BLaER1 treated with 17β-estradiol and CSF1 and Interleukin-3, amounts not matched to agents 10 nM and 100 nM (cell line): ENCODE results near the gene ZFYVE1.

Source experiments
- H3K27ac ChIP-seq, 11 experiments: shearing (Covaris generic); formaldehyde crosslinking; 2 replicates each; pipeline ENCODE4 v1.8.1; 2022
- H3K27me3 ChIP-seq, 11 experiments: shearing (Covaris generic); formaldehyde crosslinking; 2 replicates each; pipeline ENCODE4 v1.8.1; 2022
- H3K36me3 ChIP-seq, 11 experiments: shearing (Covaris generic); formaldehyde crosslinking; 2 replicates each; pipeline ENCODE4 v1.8.1; 2022
- H3K4me1 ChIP-seq, 10 experiments: shearing (Covaris generic); formaldehyde crosslinking; 2 replicates each; pipeline ENCODE4 v1.8.1; 2022
- H3K4me2 ChIP-seq, 11 experiments: shearing (Covaris generic); formaldehyde crosslinking; 2 replicates each; pipeline ENCODE4 v1.8.1; 2022
- H3K4me3 ChIP-seq, 10 experiments: shearing (Covaris generic); formaldehyde crosslinking; 2 replicates each; pipeline ENCODE4 v1.8.1; 2022
- H3K9ac ChIP-seq, 11 experiments: shearing (Covaris generic); formaldehyde crosslinking; 2 replicates each; pipeline ENCODE4 v1.8.1; 2022
- H3K9me3 ChIP-seq, 11 experiments: shearing (Covaris generic); formaldehyde crosslinking; replicated peaks in 1 of 11; 2 replicates each; pipeline ENCODE4 v1.8.1; 2022
- H4K20me1 ChIP-seq, 11 experiments: shearing (Covaris generic); formaldehyde crosslinking; 2 replicates each; pipeline ENCODE4 v1.8.1; 2022
- Cebpa-rat ChIP-seq, 11 experiments: shearing (Covaris generic); IDR thresholded peaks; 2 replicates each; pipeline ENCODE4 v1.8.1; 2022

Gene ZFYVE1

GRCh38 chr14:72943876-72944430 lies 83.0 kb downstream of the ZFYVE1 start:
- H3K36me3 ChIP-seq: peaks cover 74 to 100% (median 89%) of the 10 kb centered on the region in 11 experiments
- TF ChIP-seq Cebpa-rat (IDR thresholded peaks at IDR 0.05): no peak
- no peak overlapping the region for H3K27ac ChIP-seq
- H3K9me3 ChIP-seq: no peaks in the 10 kb centered on the region
- peaks cover 0 to 17% (median 8%) of the 10 kb centered on the region in 10 experiments; a peak in 10 of 20 replicates for H3K4me1 ChIP-seq
- H3K4me3 ChIP-seq: no peak overlapping the region
- H3K4me2 ChIP-seq: peak overlapping the region in 4 of 11 experiments; percentile 3 to 19 (median 12); a peak in 2 of 22 replicates
- peaks cover 0 to 43% (median 7%) of the 10 kb centered on the region in 11 experiments; a peak in 6 of 22 replicates for H4K20me1 ChIP-seq
- peak overlapping the region in 1 of 11 experiments; percentile 15; a peak in 1 of 22 replicates for H3K9ac ChIP-seq
- no peaks in the 10 kb centered on the region for H3K27me3 ChIP-seq

GRCh38 chr14:72942934-72943333 lies 84.0 kb downstream of the ZFYVE1 start:
- Histone ChIP-seq H3K4me2 (no peak overlapping the region), H3K27me3 (no peaks in the 10 kb centered on the region), H3K4me3 (no peak overlapping the region), H4K20me1 (peaks cover 0 to 53% (median 10%) of the 10 kb centered on the region in 11 experiments; a peak in 14 of 22 replicates), H3K9ac (no peak overlapping the region), H3K4me1 (peaks cover 0 to 17% (median 8%) of the 10 kb centered on the region in 10 experiments; a peak in 10 of 20 replicates), H3K9me3 (no peaks in the 10 kb centered on the region), H3K27ac (no peak overlapping the region), H3K36me3 (peaks cover 84 to 100% (median 96%) of the 10 kb centered on the region in 11 experiments)
- TF ChIP-seq Cebpa-rat (IDR thresholded peaks at IDR 0.05): no peak

- Histone ChIP-seq H3K36me3 (peaks cover 78 to 92% (median 88%) of the 10 kb centered on the region in 11 experiments), H3K27ac (no peak overlapping the region), H4K20me1 (peaks cover 0 to 61% (median 23%) of the 10 kb centered on the region in 11 experiments; a peak in 15 of 22 replicates), H3K9ac (no peak overlapping the region), H3K4me1 (peaks cover 0 to 29% (median 17%) of the 10 kb centered on the region in 10 experiments; a peak in 16 of 20 replicates), H3K4me2 (no peak overlapping the region), H3K27me3 (no peaks in the 10 kb centered on the region), H3K9me3 (no peaks in the 10 kb centered on the region), H3K4me3 (no peak overlapping the region)
- no peak for TF ChIP-seq Cebpa-rat (IDR thresholded peaks at IDR 0.05)
These were observed 85.5 kb downstream of the ZFYVE1 start for GRCh38 chr14:72941286-72941985.

- no peak overlapping the region for H3K4me2 ChIP-seq
- peaks cover 63 to 82% (median 70%) of the 10 kb centered on the region in 11 experiments for H3K36me3 ChIP-seq
- no peaks in the 10 kb centered on the region for H3K27me3 ChIP-seq
- H3K27ac ChIP-seq: no peak overlapping the region
- H3K9ac ChIP-seq: no peak overlapping the region
- H3K4me1 ChIP-seq: peaks cover 0 to 30% (median 17%) of the 10 kb centered on the region in 10 experiments; a peak in 16 of 20 replicates
- no peak for TF ChIP-seq Cebpa-rat (IDR thresholded peaks at IDR 0.05)
- H3K4me3 ChIP-seq: no peak overlapping the region
- peaks cover 0 to 76% (median 40%) of the 10 kb centered on the region in 11 experiments; a peak in 16 of 22 replicates for H4K20me1 ChIP-seq
- no peaks in the 10 kb centered on the region for H3K9me3 ChIP-seq
These were observed 87.3 kb downstream of the ZFYVE1 start for GRCh38 chr14:72939630-72940029.

- Histone ChIP-seq H4K20me1 (peaks cover 0 to 100% (median 59%) of the 10 kb centered on the region in 11 experiments; a peak in 17 of 22 replicates), H3K27me3 (no peaks in the 10 kb centered on the region), H3K9me3 (peaks cover 0 to 15% (median 5%) of the 10 kb centered on the region in 11 experiments; a peak in 4 of 22 replicates), H3K4me3 (no peak overlapping the region), H3K4me1 (peaks cover 7 to 34% (median 18%) of the 10 kb centered on the region in 10 experiments), H3K27ac (no peak overlapping the region), H3K36me3 (peaks cover 4 to 38% (median 26%) of the 10 kb centered on the region in 11 experiments), H3K9ac (no peak overlapping the region), H3K4me2 (no peak overlapping the region)
- TF ChIP-seq Cebpa-rat (IDR thresholded peaks at IDR 0.05): no peak
These were observed 94.0 kb downstream of the ZFYVE1 start for GRCh38 chr14:72932893-72933292.

GRCh38 chr14:72929316-72930080 lies 97.4 kb downstream of the ZFYVE1 start:
- Histone ChIP-seq H3K9ac (no peak overlapping the region), H3K27me3 (no peaks in the 10 kb centered on the region), H3K9me3 (peaks cover 0 to 15% (median 5%) of the 10 kb centered on the region in 11 experiments; a peak in 4 of 22 replicates), H3K4me2 (no peak overlapping the region), H3K4me1 (peaks cover 13 to 33% (median 16%) of the 10 kb centered on the region in 10 experiments), H3K4me3 (no peak overlapping the region), H3K36me3 (peaks cover 0 to 26% (median 20%) of the 10 kb centered on the region in 11 experiments; a peak in 18 of 22 replicates), H4K20me1 (peaks cover 0 to 72% (median 25%) of the 10 kb centered on the region in 11 experiments; a peak in 13 of 22 replicates), H3K27ac (no peak overlapping the region)
- no peak for TF ChIP-seq Cebpa-rat (IDR thresholded peaks at IDR 0.05)

GRCh38 chr14:72928872-72929271 lies 98.0 kb downstream of the ZFYVE1 start:
- TF ChIP-seq Cebpa-rat (IDR thresholded peaks at IDR 0.05): no peak
- Histone ChIP-seq H3K4me3 (no peak overlapping the region), H3K27ac (no peak overlapping the region), H3K9ac (no peak overlapping the region), H4K20me1 (peaks cover 0 to 65% (median 20%) of the 10 kb centered on the region in 11 experiments; a peak in 13 of 22 replicates), H3K4me1 (peaks cover 13 to 33% (median 16%) of the 10 kb centered on the region in 10 experiments), H3K27me3 (no peaks in the 10 kb centered on the region), H3K9me3 (peaks cover 0 to 15% (median 5%) of the 10 kb centered on the region in 11 experiments; a peak in 4 of 22 replicates), H3K4me2 (no peak overlapping the region), H3K36me3 (peaks cover 0 to 26% (median 20%) of the 10 kb centered on the region in 11 experiments; a peak in 18 of 22 replicates)

- H3K27ac ChIP-seq: peak within 1 kb of the TSS in 10 of 11 experiments; percentile 63 to 91 (median 82); a peak in 20 of 22 replicates
- peak within 1 kb of the TSS; percentile 82 to 97 (median 89) for H3K4me2 ChIP-seq
- H3K36me3 ChIP-seq: peaks cover 0 to 23% (median 18%) of the 10 kb centered on the region in 11 experiments; a peak in 18 of 22 replicates
- H3K9ac ChIP-seq: peak within 1 kb of the TSS; percentile 70 to 92 (median 87); a peak in 21 of 22 replicates
- no peaks in the 10 kb centered on the region for H3K27me3 ChIP-seq
- peaks cover 0 to 41% (median 3%) of the 10 kb centered on the region in 11 experiments; a peak in 11 of 22 replicates for H4K20me1 ChIP-seq
- H3K4me1 ChIP-seq: peaks cover 13 to 33% (median 16%) of the 10 kb centered on the region in 10 experiments
- peaks cover 0 to 15% (median 5%) of the 10 kb centered on the region in 11 experiments; a peak in 4 of 22 replicates for H3K9me3 ChIP-seq
- TF ChIP-seq Cebpa-rat (IDR thresholded peaks at IDR 0.05): no peak
- peak within 1 kb of the TSS; percentile 68 to 94 (median 82) for H3K4me3 ChIP-seq
These were observed 100.4 kb downstream of the ZFYVE1 start, which contains the start of gene DCAF4 for GRCh38 chr14:72926292-72927028. TSS of gene DCAF4 (plus strand) at chr14:72926464. CDS start at chr14:72937979, 11,515 bp downstream.
